ENCODE data around the gene DGKI.

DGKI gene

GRCh38 chr7:137871170-137871915 is 24.6 kb upstream of the DGKI start:
- H3K4me3 ChIP-seq (replicated peaks in 1 of 2; ENCODE audit: low read depth in 2 of 2, low read length in 2 of 2): no peak overlapping the region
- no peak for TF ChIP-seq CTCF (IDR thresholded peaks at IDR 0.05; ENCODE audit: low read depth, low read length)
- peak in 1 of 2 donors; percentile 54 for DNase-seq (ENCODE audit: low read depth in 2 of 2)

GRCh38 chr7:137870684-137871083 is 23.9 kb upstream of the DGKI start:
- no peak for TF ChIP-seq CTCF (IDR thresholded peaks at IDR 0.05; ENCODE audit: low read depth, low read length)
- no peak overlapping the region for H3K4me3 ChIP-seq (replicated peaks in 1 of 2; ENCODE audit: low read depth in 2 of 2, low read length in 2 of 2)
- no peak for DNase-seq (ENCODE audit: low read depth in 2 of 2)

GRCh38 chr7:137870078-137870477 is 23.3 kb upstream of the DGKI start:
- DNase-seq (ENCODE audit: low read depth in 2 of 2): no peak
- H3K4me3 ChIP-seq (replicated peaks in 1 of 2; ENCODE audit: low read depth in 2 of 2, low read length in 2 of 2): no peak overlapping the region
- TF ChIP-seq CTCF (IDR thresholded peaks at IDR 0.05; ENCODE audit: low read depth, low read length): no peak

GRCh38 chr7:137869260-137869659 is 22.5 kb upstream of the DGKI start:
- no peak for TF ChIP-seq CTCF (IDR thresholded peaks at IDR 0.05; ENCODE audit: low read depth, low read length)
- H3K4me3 ChIP-seq (replicated peaks in 1 of 2; ENCODE audit: low read depth in 2 of 2, low read length in 2 of 2): no peak overlapping the region
- no peak for DNase-seq (ENCODE audit: low read depth in 2 of 2)

GRCh38 chr7:137867289-137867688 is 20.5 kb upstream of the DGKI start:
- no peak for DNase-seq (ENCODE audit: low read depth in 2 of 2)
- no peak overlapping the region for H3K4me3 ChIP-seq (replicated peaks in 1 of 2; ENCODE audit: low read depth in 2 of 2, low read length in 2 of 2)
- no peak for TF ChIP-seq CTCF (IDR thresholded peaks at IDR 0.05; ENCODE audit: low read depth, low read length)

GRCh38 chr7:137865764-137866163 is 19.0 kb upstream of the DGKI start:
- no peak overlapping the region for H3K4me3 ChIP-seq (replicated peaks in 1 of 2; ENCODE audit: low read depth in 2 of 2, low read length in 2 of 2)
- DNase-seq (ENCODE audit: low read depth in 2 of 2): no peak
- TF ChIP-seq CTCF (IDR thresholded peaks at IDR 0.05; ENCODE audit: low read depth, low read length): no peak

GRCh38 chr7:137862964-137863363 is 16.2 kb upstream of the DGKI start:
- no peak for TF ChIP-seq CTCF (IDR thresholded peaks at IDR 0.05; ENCODE audit: low read depth, low read length)
- H3K4me3 ChIP-seq (replicated peaks in 1 of 2; ENCODE audit: low read depth in 2 of 2, low read length in 2 of 2): no peak overlapping the region
- no peak for DNase-seq (ENCODE audit: low read depth in 2 of 2)

All from cardiac fibroblast (primary cell).